ENCODE measurements around the gene IGSF11. TPM values are rescaled to one million over a fixed set of nuclear protein-coding genes. Genes with fewer than 3 reads are reported as not detected.
"Not testable (repeated sequence)": the region's sequence is repeated elsewhere in the genome, so short reads cannot be mapped to it uniquely, and the experiment has no call there.

IGSF11 gene
- total RNA-seq, 1 donor from 2014 or later, result 0.13 TPM

DNA sequence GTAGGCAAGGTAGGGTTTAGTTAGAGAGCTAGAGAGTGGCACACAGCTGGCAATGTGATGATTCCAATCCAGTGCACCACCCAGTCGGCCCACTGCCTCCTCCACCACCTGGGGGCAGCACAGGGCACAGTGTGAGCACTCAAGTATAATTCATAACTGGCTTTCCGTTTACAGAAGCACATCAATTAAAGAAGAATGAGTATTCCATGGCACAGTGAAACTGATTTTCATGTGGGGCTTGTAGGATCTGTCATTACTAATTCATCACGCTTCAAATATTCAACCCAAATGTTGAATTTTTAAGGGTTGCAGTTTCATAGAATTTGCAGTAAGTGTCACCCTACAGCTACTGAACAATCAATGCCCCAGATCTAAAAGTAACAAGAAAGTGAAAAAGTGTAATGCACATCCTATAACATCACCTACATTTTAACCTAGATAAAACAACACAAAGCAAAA is 149.9 kb downstream of the IGSF11 start:
- DNase-seq (ENCODE audit: low read depth in 2 of 2), result peak; percentile 24 to 55

DNA sequence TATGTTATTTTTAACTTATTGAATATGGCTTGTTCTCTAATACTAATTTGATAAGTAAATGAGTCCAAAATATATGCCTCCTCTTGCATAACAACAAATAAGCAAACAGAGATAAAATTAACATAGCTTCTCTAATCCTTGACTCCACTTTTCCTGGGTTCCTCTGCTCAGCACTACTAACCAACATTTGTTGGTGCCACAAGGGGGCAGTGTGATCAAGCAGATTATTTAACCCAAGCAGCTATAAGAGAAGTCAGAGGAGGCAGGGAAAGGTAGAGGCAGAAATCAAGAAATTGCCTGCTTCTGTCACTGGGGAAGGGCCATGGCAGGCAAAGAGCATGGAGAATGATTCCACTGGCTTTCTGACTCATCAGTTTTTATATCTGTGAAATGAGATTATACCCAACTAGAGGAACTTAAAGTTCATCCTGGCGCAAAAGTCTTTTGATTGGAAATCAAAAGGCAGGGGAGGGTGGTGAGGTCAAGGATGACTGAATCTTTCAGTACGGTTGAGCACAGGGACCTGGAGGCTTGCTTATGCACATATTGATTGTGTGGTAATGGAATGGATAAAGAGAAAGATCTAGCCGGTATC is 152.2 kb downstream of the IGSF11 start:
- peak; percentile 27 to 59 for DNase-seq (ENCODE audit: low read depth in 2 of 2)

DNA sequence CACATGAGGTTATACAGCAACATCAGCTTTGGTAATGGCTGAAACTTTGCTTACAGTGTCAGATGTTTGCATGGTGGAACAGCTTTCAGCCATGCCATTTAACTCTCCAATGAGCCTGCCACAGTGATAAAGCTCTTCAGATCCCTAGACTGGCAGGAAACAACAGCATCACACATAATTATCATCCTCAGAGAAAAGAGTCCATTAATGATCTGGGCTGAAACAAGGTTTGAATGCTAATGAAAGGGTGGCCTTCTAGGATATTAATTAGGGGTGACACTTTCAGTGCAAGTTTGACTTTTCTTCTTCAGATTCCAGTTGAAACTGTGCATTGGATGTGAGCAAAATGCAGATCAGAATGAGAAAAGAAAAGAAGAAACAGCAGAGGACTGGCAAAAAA is 166.6 kb downstream of the IGSF11 start:
- DNase-seq (ENCODE audit: low read depth in 2 of 2), result no peak

GRCh38 chr3:118863731-118864322 is 170.8 kb downstream of the IGSF11 start:
- DNase-seq (ENCODE audit: low read depth in 2 of 2), result no peak

DNA sequence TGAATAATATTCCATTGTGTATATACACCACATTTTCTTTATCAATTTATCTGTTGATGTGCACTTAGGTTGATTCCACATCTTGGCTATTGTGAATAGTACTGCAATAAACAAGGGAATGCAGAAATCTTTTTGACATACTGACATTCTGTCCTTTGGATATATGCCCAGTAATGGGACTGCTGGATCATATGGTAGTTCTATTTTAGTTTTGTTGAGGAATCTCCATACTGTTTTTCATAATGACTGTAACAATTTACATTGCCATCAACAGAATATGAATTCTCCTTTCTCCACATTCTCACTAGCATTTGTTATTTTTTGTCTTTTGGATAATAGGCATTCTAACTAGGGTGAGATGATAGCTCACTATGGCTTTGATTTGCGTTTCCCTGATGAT is 174.7 kb downstream of the IGSF11 start:
- no peak for DNase-seq (ENCODE audit: low read depth in 2 of 2)

DNA sequence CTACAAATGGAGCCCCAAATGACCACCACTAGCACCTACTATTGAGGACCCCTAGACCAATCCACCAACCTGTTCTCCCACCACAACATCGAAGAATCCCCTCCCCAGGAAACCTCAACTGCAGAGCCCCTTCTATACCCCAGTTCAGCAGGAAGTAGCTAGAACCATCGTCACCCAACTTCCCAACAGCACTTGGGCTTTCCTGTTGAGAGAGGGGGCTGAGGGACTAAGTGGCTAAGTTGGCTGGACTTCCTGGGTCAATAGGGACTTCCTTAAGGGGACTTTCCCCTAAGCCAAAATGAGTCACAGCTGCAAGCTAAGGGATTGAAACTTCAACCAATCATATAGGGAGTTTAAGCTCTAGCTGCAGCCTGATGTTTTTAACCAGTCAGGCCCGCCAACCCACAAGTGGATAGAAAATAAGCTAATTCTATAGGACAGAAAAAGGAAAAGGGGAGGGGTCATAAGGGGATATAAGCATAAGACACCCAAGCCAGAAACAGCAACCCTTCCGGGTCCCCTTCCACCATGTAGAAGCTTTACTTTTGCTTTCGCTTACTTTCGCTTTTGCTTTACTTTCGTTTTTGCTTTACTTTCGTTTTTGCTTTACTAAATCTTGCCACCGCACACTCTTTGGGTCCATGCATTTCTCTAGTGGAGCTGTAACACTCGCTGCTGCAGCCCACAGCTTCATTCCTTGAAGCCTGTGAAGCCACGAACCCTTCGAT is 183.0 kb downstream of the IGSF11 start:
- not testable (repeated sequence) for DNase-seq (ENCODE audit: low read depth in 2 of 2)

DNA sequence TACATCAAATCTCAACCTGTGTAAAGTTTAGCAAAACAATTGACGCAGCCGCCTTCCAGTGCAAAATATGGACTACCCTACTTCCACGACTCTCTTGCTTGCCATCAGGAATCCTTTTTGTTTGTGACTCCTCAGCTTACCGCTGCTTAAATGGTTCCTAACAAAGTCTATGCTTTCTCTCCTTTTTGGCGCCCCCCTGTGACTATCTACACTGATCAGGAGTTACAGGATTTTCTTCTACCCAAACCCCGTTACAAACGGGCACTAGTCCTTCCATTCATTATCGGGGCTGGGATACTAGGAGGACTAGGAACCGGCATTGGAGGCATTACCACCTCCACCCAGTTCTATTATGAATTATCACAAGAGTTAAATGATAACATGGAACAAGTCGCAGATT is 184.0 kb downstream of the IGSF11 start:
- no peak for DNase-seq (ENCODE audit: low read depth in 2 of 2)

Other genes with a start within 250 kb of the IGSF11 start
- gene TEX55, start 111.3 kb upstream of the IGSF11 start, total RNA-seq, result not detected in 2 replicates
- gene UPK1B, start 138.8 kb upstream of the IGSF11 start, total RNA-seq, result not detected in 2 replicates
- 3.2 and 4.7 TPM in 2 replicates for gene B4GALT4, start 206.0 kb upstream of the IGSF11 start, total RNA-seq

Measured in dermis microvascular lymphatic vessel endothelial cell (primary cell).